GM23248 (cell line): Measurements from ENCODE around the gene ANKRD1.

Experiments used
- EZH2 ChIP-seq: fragments of 200-600 bp; sonication (generic); IDR thresholded peaks from 2 replicates; pipeline ENCODE4 v1.6.1; 2018; ENCODE audit warnings: antibody characterized with exemption, mild to moderate bottlenecking; ENCODE audit not compliant: insufficient read depth, poor library complexity, severe bottlenecking
- EZH2phosphoT487 ChIP-seq: fragments of 200-600 bp; sonication (generic); IDR thresholded peaks from 2 replicates; pipeline ENCODE4 v1.6.1; 2018; ENCODE audit warnings: antibody characterized with exemption, moderate library complexity, mild to moderate bottlenecking, low read depth; ENCODE audit not compliant: insufficient read depth

- no peak for TF ChIP-seq EZH2
- no peak for TF ChIP-seq EZH2phosphoT487
Measured at GRCh38 chr10:90939648-90940047, 18.8 kb upstream of the ANKRD1 start.
